Endothelial cell of umbilical vein (primary cell): ENCODE results near the gene CD300LF. TPM values are rescaled to one million over a fixed set of nuclear protein-coding genes. Genes with fewer than 3 reads are reported as not detected.

Source experiments
- BruUV-seq: library from RNA; stranded (reverse); fragments of 400-500 nt; replicated peaks from 2 replicates; lab custom pipeline; 2021; lab: Mats Ljungman, UMichigan
- CTCF ChIA-PET: fragments of 300-600, 350-600 bp; sonication (Branson Sonifier 250); formaldehyde crosslinking; loops from one replicate; lab custom pipeline; 2021; ENCODE audit warnings: antibody characterized with exemption, inconsistent platforms; lab: Charles Lee
- POLR2A ChIA-PET: fragments of 300-600, 350-600 bp; sonication (Branson Sonifier 250); formaldehyde crosslinking; loops from one replicate; lab custom pipeline; 2021; ENCODE audit warnings: antibody characterized with exemption, inconsistent platforms; lab: Charles Lee
- DNase-seq: peaks from one replicate; pipeline ENCODE4 v3.0.0-alpha.2; 2011; ENCODE audit warnings: low read depth, low spot score
- FAIRE-seq: peaks from 2 replicates; lab custom pipeline; 2011; peaks lifted over from hg19 to GRCh38; lab: Jason Lieb, UNC
- H2AFZ ChIP-seq: 2 replicates; pipeline ENCODE4 v1.6.0; 2012; ENCODE audit warnings: low read depth, low read length, control low read depth, inconsistent platforms
- H3K27ac ChIP-seq: 2 replicates; pipeline ENCODE4 v1.5.1; 2011; ENCODE audit warnings: low read depth, mild to moderate bottlenecking, control low read depth, low read length, moderate library complexity; ENCODE audit not compliant: insufficient read depth
- H3K27me3 ChIP-seq, 2 experiments: 2 replicates each; pipeline versions ENCODE4 v1.6.0 to v1.6.1; 2011; ENCODE audit warnings: low read length in 2 of 2, mixed read lengths in 1 of 2; ENCODE audit not compliant: control insufficient read depth in 2 of 2, insufficient read depth in 2 of 2
- H3K36me3 ChIP-seq, 2 experiments: 2 replicates in 1 of 2; 3 replicates in 1 of 2; pipeline ENCODE4 v1.5.1; 2011; ENCODE audit warnings: low read length in 2 of 2, mild to moderate bottlenecking in 1 of 2, moderate library complexity in 1 of 2; ENCODE audit not compliant: control insufficient read depth in 2 of 2, insufficient read depth in 2 of 2; ENCODE audit errors: extremely low read depth in 1 of 2
- H3K4me1 ChIP-seq: 3 replicates; pipeline ENCODE4 v1.5.1; 2011; ENCODE audit warnings: mild to moderate bottlenecking, low read length; ENCODE audit not compliant: control insufficient read depth, insufficient read depth; ENCODE audit errors: extremely low read depth
- H3K4me2 ChIP-seq: 2 replicates; pipeline ENCODE4 v1.6.1; 2011; ENCODE audit warnings: low read length, control low read depth, mixed read lengths; ENCODE audit not compliant: insufficient read depth
- H3K4me3 ChIP-seq, 3 experiments: fragments of 200-600 bp in 1 of 3; sonication (generic), shearing (Covaris generic) in 1 of 3; replicated peaks in 1 of 3; 2 replicates each; pipeline ENCODE4 v1.5.1; 2011 to 2016; ENCODE audit warnings: control low read depth in 3 of 3, low read length in 3 of 3, mild to moderate bottlenecking in 2 of 3, inconsistent platforms in 1 of 3, low read depth in 1 of 3, moderate library complexity in 1 of 3; ENCODE audit not compliant: insufficient read depth in 1 of 3
- H3K79me2 ChIP-seq: 2 replicates; pipeline ENCODE4 v1.6.0; 2012; ENCODE audit warnings: low read length, inconsistent platforms; ENCODE audit not compliant: control insufficient read depth, insufficient read depth
- H3K9ac ChIP-seq: replicated peaks from 2 replicates; pipeline ENCODE3; 2011; ENCODE audit warnings: low read length, control low read depth; ENCODE audit not compliant: insufficient read depth; ENCODE audit errors: extremely low read depth
- H3K9me1 ChIP-seq: replicated peaks from 3 replicates; pipeline ENCODE4 v1.6.0; 2011; ENCODE audit warnings: mild to moderate bottlenecking, low read length; ENCODE audit not compliant: control insufficient read depth, insufficient read depth; ENCODE audit errors: extremely low read depth
- H3K9me3 ChIP-seq: replicated peaks from 2 replicates; pipeline ENCODE4 v1.5.1; 2012; ENCODE audit warnings: low read length, inconsistent platforms; ENCODE audit not compliant: control insufficient read depth, insufficient read depth
- H4K20me1 ChIP-seq: replicated peaks from 2 replicates; pipeline ENCODE3; 2011; ENCODE audit warnings: mild to moderate bottlenecking, low read length; ENCODE audit not compliant: control insufficient read depth, insufficient read depth; ENCODE audit errors: extremely low read depth
- CTCF ChIP-seq, 2 donors: IDR thresholded peaks; 1 replicate in 1 of 2; 2 replicates in 1 of 2; pipeline ENCODE4 v1.5.1; 2011; ENCODE audit warnings: low read length in 2 of 2, mild to moderate bottlenecking in 2 of 2, moderate library complexity in 2 of 2, control low read depth in 1 of 2, inconsistent platforms in 1 of 2, low read depth in 1 of 2; ENCODE audit not compliant: insufficient read depth in 1 of 2; ENCODE audit errors: extremely low read depth in 1 of 2
- EZH2 ChIP-seq: IDR thresholded peaks from 2 replicates; pipeline ENCODE4 v1.6.1; 2012; ENCODE audit warnings: borderline replicate concordance, low read depth, mild to moderate bottlenecking, moderate library complexity, low read length, inconsistent platforms; ENCODE audit not compliant: severe bottlenecking
- FOS ChIP-seq: IDR thresholded peaks from 2 replicates; pipeline ENCODE4 v1.6.1; 2011; ENCODE audit warnings: mild to moderate bottlenecking, low read length, moderate library complexity, borderline replicate concordance; ENCODE audit not compliant: insufficient read depth
- GATA2 ChIP-seq: IDR thresholded peaks from 2 replicates; pipeline ENCODE4 v1.7.0; 2011; ENCODE audit warnings: low read depth, mild to moderate bottlenecking, moderate library complexity, mixed read lengths, low read length; ENCODE audit not compliant: insufficient read length, insufficient read depth
- JUN ChIP-seq: IDR thresholded peaks from 2 replicates; pipeline ENCODE4 v1.6.1; 2011; ENCODE audit warnings: borderline replicate concordance, low read depth; ENCODE audit not compliant: insufficient read length, insufficient read depth
- MAX ChIP-seq: IDR thresholded peaks from 2 replicates; pipeline ENCODE4 v1.6.1; 2011; ENCODE audit not compliant: insufficient read depth, insufficient read length
- MYC ChIP-seq: IDR thresholded peaks from one replicate; pipeline ENCODE4 v1.6.1; 2011; ENCODE audit warnings: mild to moderate bottlenecking, low read depth, low read length
- POLR2A ChIP-seq: IDR thresholded peaks from 2 replicates; pipeline ENCODE4 v1.6.1; 2012; ENCODE audit warnings: low read depth, mild to moderate bottlenecking, control low read depth, low read length
- POLR2AphosphoS5 ChIP-seq: IDR thresholded peaks from 2 replicates; pipeline ENCODE4 v1.6.1; 2012; ENCODE audit warnings: low read depth, mild to moderate bottlenecking, control low read depth, low read length, moderate library complexity; ENCODE audit not compliant: insufficient read depth
- dilution Hi-C: fragments of 300-500 bp; cut with MboI; formaldehyde crosslinking; loops from one replicate; pipeline ENCODE4 v1.15.0; 2019; ENCODE audit warnings: low sequenced_read_pairs; ENCODE audit not compliant: extremely low pct_ligation_motif_present
- intact Hi-C: fragments of 100-400 bp; cut with micrococcal nuclease; formaldehyde crosslinking; loops from one replicate; pipeline ENCODE4 v1.10.0; 2022
- polyA plus RNA-seq, 4 experiments: library from polyadenylated mRNA; depleted of rRNA in 3 of 4; stranded (reverse) in 3 of 4; unstranded in 1 of 4; fragments of >200 nt; gene quantifications; 2 replicates each; pipeline versions ENCODE4 v1.2.1 to v1.2.3, GENCODE V29; 2011 to 2012; ENCODE audit warnings: missing spikeins in 1 of 4
- total RNA-seq: library from RNA; stranded (reverse); gene quantifications from 2 replicates; pipeline ENCODE4 v1.2.3, GENCODE V29; 2021

CD300LF gene
- total and polyA plus RNA-seq, 2 donors (not counting 3 experiments of a cell fraction or from before 2014, with no cell fraction given), result not detected

GRCh38 chr17:74679374-74679773 is 33.3 kb downstream of the CD300LF start:
- no peaks in the 10 kb centered on the region for H3K36me3 ChIP-seq
- H3K27me3 ChIP-seq, result no peaks in the 10 kb centered on the region
- no peak overlapping the region for H3K27ac ChIP-seq
- dilution Hi-C loops (no loop called here), intact Hi-C loops (no loop called here)
- no peaks in the 10 kb centered on the region for H3K9me1 ChIP-seq
- FAIRE-seq (no peak), DNase-seq (no peak)
- no TSS peak for BruUV-seq
- H4K20me1 ChIP-seq, result no peaks in the 10 kb centered on the region
- no peak overlapping the region for H3K9ac ChIP-seq
- CTCF ChIA-PET, result interaction anchor here (1.2 kb wide), 1 partner anchor 22 kb away, joined by 3 read pairs; no protein-coding TSS in a partner anchor
- H2AFZ ChIP-seq, result no peak overlapping the region
- H3K4me3 ChIP-seq, result no peak overlapping the region
- no peaks in the 10 kb centered on the region for H3K79me2 ChIP-seq
- no peak overlapping the region for H3K4me2 ChIP-seq
- no peaks in the 10 kb centered on the region for H3K4me1 ChIP-seq
- no peaks in the 10 kb centered on the region for H3K9me3 ChIP-seq
- TF ChIP-seq MYC (no peak), EZH2 (no peak), POLR2A (no peak), FOS (no peak), GATA2 (no peak), CTCF (IDR thresholded peaks at IDR 0.05; ENCODE audit: extremely low read depth in 1 of 2, insufficient read depth in 1 of 2, low read depth in 1 of 2, low read length in 2 of 2) (no peak), POLR2AphosphoS5 (no peak), JUN (no peak), MAX (no peak)
- POLR2A ChIA-PET, result no interaction called here
